ENCODE measurements around the gene SLC38A11. TPM values are rescaled to one million over a fixed set of nuclear protein-coding genes. Genes with fewer than 3 reads are reported as not detected.

Gene SLC38A11
- total and polyA plus RNA-seq, 7 donors, result 0.07 to 1.6 (median 0.52) TPM

GRCh38 chr2:164932377-164932776, 22.9 kb downstream of the SLC38A11 start:
- Histone ChIP-seq H3K4me3 (no peak overlapping the region), H3K27ac (no peak overlapping the region), H3K36me3 (ENCODE audit: insufficient read depth in 1 of 2, low read depth in 1 of 2) (no peaks in the 10 kb centered on the region), H3K9me3 (no peaks in the 10 kb centered on the region), H3K4me1 (no peaks in the 10 kb centered on the region), H3K27me3 (ENCODE audit: insufficient read depth in 3 of 3, low read length in 2 of 3) (no peaks in the 10 kb centered on the region)
- DNase-seq (no peak), ATAC-seq (no peak)
- 79 to 90% (median 79%) methylated on average over 2 of the region's 2 CpGs for WGBS, 3 donors
- intact Hi-C loops (cut with DNase I), result no loop called here
- TF ChIP-seq CTCF (IDR thresholded peaks at IDR 0.05), result no peak

GRCh38 chr2:164928101-164928673, 27.1 kb downstream of the SLC38A11 start:
- no peaks in the 10 kb centered on the region for H3K36me3 ChIP-seq (ENCODE audit: insufficient read depth in 1 of 2, low read depth in 1 of 2)
- no peaks in the 10 kb centered on the region for H3K4me1 ChIP-seq
- DNase-seq (no peak), ATAC-seq (no peak)
- H3K27ac ChIP-seq, result no peak overlapping the region
- no peak overlapping the region for H3K4me3 ChIP-seq
- intact Hi-C loops (cut with DNase I), result no loop called here
- no peaks in the 10 kb centered on the region for H3K9me3 ChIP-seq
- no peak for TF ChIP-seq CTCF (IDR thresholded peaks at IDR 0.05)
- no peaks in the 10 kb centered on the region for H3K27me3 ChIP-seq (ENCODE audit: insufficient read depth in 3 of 3, low read length in 2 of 3)

DNA sequence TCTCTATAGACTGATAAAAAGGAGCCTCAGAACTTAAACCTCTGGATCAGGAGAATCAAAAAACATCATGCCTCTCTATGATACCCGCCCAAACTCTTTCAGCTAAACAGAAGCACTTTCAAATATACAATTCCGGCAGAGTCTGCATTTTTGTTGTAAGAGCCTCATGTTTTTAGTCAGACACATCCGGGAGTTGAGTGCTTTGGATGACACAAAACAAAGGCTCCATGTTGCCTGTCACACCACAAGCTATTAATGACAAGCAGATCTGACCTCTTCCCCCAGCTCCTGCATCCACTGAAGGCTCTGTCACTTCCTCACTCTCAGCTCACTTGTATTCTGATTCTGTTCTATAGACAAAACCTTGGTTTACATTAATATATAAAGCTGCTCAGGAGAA, 33.2 kb downstream of the SLC38A11 start:
- no peak overlapping the region for H3K27ac ChIP-seq
- no peaks in the 10 kb centered on the region for H3K36me3 ChIP-seq (ENCODE audit: insufficient read depth in 1 of 2, low read depth in 1 of 2)
- no peak overlapping the region for H3K4me3 ChIP-seq
- no peak for TF ChIP-seq CTCF (IDR thresholded peaks at IDR 0.05)
- 61 to 68% (median 64%) methylated on average over 3 of the region's 3 CpGs for WGBS, 3 donors
- intact Hi-C loops (cut with DNase I), result no loop called here
- no peaks in the 10 kb centered on the region for H3K27me3 ChIP-seq (ENCODE audit: insufficient read depth in 3 of 3, low read length in 2 of 3)
- no peaks in the 10 kb centered on the region for H3K4me1 ChIP-seq
- H3K9me3 ChIP-seq, result no peaks in the 10 kb centered on the region
- DNase-seq (no peak), ATAC-seq (no peak)

GRCh38 chr2:164920430-164920829, 34.9 kb downstream of the SLC38A11 start:
- Histone ChIP-seq H3K4me1 (no peaks in the 10 kb centered on the region), H3K9me3 (no peaks in the 10 kb centered on the region), H3K27ac (no peak overlapping the region), H3K4me3 (no peak overlapping the region), H3K27me3 (ENCODE audit: insufficient read depth in 3 of 3, low read length in 2 of 3) (no peaks in the 10 kb centered on the region), H3K36me3 (ENCODE audit: insufficient read depth in 1 of 2, low read depth in 1 of 2) (no peaks in the 10 kb centered on the region)
- DNase-seq (no peak), ATAC-seq (peak in 2 of 4 donors; percentile 58 to 67)
- no peak for TF ChIP-seq CTCF (IDR thresholded peaks at IDR 0.05)
- WGBS, 3 donors, result 68 to 84% (median 72%) methylated on average over 4 of the region's 4 CpGs
- intact Hi-C loops (cut with DNase I), result no loop called here

DNA sequence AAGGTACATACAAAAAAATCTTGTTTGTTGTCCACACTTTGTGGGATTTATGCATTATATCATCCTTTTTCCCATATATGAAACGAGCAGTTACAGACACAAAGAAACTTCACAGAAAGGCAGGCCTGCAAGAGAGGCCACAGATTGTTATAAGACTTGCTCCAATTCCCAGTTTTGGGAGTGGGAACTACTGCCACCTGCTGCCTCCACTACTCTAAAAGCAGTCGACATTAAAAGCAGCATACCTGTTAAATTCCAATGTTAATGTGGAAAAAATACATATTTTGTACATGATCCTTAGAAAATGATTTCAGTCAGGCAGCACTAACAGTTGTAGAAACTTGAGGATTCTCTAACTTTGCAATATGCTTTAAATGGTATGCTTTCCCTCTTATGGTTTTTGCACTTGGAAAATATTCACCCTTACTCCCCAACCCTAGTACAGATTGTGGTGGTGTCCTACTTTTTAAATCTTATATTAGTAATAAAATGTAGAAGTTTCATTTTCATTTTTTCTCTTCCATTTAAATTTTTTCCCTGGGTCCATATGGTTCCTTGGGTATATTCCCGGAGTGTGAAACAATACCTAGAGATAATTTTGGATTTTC, 37.9 kb downstream of the SLC38A11 start:
- no peaks in the 10 kb centered on the region for H3K9me3 ChIP-seq
- intact Hi-C loops (cut with DNase I), result loop anchor here in 1 of 2 donors (2.0 to 5.0 kb wide), 2 partner anchors 75 to 181 kb away; partner anchors contain the start of gene COBLL1
- H3K4me1 ChIP-seq, result no peaks in the 10 kb centered on the region
- H3K36me3 ChIP-seq (ENCODE audit: insufficient read depth in 1 of 2, low read depth in 1 of 2), result no peaks in the 10 kb centered on the region
- H3K27me3 ChIP-seq (ENCODE audit: insufficient read depth in 3 of 3, low read length in 2 of 3), result no peaks in the 10 kb centered on the region
- no peak overlapping the region for H3K4me3 ChIP-seq
- DNase-seq (peak in 1 of 2 donors; percentile 28), ATAC-seq (no peak)
- WGBS, 3 donors, result 35 to 39% (median 37%) methylated on average over 3 of the region's 3 CpGs
- H3K27ac ChIP-seq, result no peak overlapping the region
- TF ChIP-seq CTCF (IDR thresholded peaks at IDR 0.05), result peak; percentile 51

Measured in psoas muscle (tissue), 8 donors.